Ramos (cell line): Measurements from ENCODE around the gene GRAP.

Experiments
- in situ Hi-C: fragments of 300-500 bp; cut with MboI; formaldehyde crosslinking; loops from one replicate; pipeline ENCODE4 v1.14.3; 2022; ENCODE audit warnings: low sequenced_read_pairs; ENCODE audit not compliant: unreplicated experiment

Gene GRAP

DNA sequence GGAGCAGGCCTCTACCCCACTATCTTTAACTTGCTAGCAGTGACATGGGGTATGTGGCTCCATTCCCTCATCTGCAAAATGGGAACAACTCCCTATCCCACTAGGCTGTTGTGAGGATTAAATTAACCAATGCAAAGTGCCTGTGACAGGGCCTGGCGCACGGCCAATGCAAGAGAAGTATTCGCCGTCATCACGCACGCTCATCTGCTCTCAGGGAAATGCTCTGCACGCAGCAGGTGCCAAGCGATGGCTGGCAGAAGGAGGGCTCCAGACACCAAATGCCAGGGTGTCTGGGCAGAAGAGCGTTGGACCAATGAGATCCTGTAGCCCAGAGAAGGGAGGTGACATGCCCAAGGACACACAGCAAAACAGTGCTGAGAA is 59.5 kb downstream of the GRAP start:
- in situ Hi-C loops: no loop called here

DNA sequence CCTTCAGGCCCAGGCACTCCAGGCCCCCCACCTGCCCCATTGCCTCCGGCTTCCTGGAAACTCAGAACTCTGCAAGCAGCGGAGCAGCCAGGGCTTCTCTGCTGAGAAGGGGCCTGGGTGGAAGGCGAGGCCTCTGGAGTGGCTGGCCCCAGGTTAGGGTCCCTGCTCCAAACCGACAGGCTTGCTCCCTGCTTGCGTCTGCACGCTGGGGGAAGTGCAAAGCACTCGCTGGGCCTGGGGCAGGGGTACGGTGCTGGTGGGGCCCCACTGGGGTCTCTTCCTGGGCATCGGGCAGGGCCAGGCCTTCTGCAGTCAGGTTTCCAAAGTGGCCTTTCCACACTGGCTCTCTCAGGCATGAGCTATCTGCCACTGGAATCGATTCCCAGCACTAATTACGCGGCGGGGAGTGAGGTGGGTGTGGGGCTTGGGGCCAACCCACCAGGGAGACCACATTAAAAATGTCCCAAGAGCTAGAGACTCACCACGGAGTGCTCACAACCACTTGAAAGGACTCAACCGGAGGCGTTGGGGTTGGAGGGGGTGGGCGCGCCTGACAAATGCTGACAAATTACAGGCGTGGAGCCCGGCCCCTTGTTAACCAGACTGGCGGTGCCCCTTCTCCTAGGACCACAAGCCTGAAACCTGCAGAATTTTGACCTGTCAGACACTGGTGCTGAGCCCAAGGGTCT is 60.1 kb downstream of the GRAP start:
- in situ Hi-C loops: no loop called here

DNA sequence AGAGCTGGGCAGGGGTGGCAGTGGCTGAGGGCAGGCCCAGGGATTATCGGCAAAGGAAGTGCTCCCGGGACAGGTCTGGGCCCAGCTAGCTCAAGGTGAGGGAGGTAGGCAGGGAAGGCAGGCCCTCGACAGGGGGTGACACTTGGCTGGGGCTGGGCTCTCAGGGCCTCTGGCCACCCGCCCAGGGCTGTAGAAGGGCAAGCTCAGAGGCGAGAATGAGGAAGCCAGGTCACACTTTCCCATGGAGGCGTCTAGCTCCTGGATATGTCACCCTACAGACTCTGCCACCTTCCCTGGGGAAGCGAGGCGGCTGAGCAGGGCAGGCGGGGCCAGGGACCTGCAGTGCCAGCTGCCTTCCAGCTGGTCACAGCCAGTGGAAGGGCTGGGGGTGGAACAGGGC is 61.3 kb downstream of the GRAP start:
- in situ Hi-C loops: no loop called here

DNA sequence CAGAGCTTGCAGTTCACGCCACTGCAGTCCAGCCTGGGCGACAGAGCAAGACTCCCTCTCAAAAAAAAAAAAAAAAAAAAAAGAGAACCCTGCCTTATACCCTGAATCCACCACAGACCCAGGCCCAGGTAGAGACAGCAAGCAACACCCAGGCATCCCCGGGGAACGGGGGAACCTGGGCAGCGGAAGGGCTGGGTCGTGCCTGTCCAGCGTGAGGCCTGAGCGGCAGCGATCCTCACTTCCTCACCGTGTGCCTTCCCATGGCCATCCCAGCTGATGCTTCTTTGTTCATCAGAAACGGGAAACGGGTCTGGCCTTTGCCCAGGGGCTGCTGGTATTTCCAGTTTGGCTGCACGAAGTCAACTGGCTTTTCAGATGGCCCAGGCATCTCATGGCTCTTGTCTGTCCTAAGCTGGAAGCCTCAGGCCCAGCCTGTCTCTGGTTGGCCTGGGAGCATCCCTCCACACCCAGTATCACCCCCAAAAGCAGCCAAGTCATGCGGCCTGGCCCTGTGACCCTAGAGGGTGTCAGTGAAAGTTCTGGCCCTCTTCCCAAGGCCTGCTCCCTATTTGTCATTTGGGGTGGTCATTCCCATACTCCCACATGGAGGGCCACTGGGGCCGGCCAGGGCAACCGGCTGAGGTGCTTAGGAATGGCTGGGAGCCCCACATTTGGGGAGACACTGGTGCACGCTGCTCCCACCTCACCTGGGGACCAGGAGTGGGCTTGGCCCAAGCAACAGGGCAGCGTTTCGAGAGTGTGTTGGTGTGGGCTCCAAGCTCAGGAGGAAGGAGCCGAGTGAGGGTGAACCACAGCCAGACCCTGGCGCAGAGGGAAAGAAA is 62.3 kb downstream of the GRAP start:
- in situ Hi-C loops: no loop called here

DNA sequence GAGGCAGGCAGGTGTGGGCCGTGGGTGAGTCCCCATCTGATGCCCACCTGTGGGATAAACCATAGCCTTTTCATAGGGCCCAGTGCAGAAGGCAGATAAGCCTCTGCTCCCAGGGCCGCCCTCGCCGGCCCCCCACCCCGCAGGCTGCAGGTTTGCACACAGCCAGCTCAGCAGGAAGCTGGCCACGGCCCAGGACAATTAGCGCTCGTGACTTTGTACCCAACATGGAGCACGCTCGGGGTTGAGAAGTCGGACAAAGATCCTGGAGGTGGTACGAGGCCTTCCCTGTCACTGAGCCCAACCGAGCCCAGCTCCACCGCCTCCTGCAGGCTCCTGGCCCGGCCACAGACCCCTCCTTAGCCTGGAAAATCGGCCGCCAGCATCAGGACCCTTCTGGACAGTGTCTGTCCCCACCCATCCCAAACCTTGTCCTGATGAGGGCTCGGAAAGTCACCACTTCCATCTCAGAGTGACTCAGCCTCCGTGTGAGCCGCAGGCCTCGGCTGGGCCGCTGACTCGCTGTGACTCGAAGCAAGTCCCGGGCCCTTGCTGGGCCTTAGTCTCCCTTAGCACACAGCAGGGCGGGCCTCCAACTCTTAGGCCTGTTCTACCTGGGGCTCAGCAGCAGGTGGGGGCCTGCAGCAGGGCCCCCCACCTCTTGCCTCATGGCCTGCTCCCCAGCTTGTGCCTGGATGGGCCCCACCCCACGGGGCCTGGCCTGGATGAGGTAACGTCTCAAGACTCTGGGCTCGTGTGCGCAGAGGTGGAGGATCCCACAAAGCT is 64.9 kb downstream of the GRAP start:
- in situ Hi-C loops: no loop called here

DNA sequence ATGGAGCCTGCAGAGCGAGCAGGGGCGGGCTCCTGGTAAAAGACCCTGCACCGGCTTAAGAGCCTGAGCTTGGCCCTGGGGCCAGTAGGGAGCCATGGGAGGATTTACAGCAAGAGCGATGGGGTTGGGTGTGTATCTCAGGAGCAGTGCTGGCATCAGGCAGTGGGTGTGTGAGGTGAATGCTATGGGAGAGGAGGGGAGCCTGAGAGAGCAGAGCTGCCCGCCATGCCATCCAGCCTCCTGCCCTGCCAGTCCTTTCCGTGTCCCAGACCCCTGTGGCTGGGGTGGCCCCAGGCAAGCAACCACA is 65.5 kb downstream of the GRAP start:
- in situ Hi-C loops: no loop called here

DNA sequence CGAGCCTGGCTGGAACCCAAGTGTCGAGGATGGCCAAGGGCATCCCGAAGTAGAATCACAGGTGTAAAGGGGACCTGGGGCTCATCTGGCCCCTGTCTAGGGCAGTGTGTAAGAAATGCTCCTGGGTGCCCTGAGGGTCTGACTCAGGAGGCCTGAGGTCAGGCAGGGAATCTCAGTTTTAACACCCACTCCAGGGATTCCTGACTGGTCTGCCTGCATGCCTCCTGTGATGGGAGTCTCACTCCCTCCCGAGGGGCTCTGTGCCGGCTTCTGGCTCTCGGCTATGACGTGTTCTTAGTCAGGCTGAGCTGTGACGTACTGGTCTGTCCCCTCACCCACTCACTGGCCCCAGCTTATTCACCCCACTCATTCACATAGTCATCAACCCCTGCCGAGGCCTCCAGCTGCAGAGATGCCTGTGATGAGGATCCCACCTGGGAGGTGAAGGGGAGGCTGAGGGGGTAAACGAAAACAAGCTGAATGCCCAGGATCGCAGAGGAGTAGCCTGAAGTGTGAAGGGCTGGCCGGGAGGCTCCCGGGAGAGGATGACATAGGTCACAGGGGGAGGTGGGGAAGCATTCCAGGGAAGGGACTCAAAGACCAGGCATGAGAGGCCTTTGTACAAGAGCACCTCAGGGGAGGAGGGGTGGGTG is 65.9 kb downstream of the GRAP start:
- in situ Hi-C loops: no loop called here

DNA sequence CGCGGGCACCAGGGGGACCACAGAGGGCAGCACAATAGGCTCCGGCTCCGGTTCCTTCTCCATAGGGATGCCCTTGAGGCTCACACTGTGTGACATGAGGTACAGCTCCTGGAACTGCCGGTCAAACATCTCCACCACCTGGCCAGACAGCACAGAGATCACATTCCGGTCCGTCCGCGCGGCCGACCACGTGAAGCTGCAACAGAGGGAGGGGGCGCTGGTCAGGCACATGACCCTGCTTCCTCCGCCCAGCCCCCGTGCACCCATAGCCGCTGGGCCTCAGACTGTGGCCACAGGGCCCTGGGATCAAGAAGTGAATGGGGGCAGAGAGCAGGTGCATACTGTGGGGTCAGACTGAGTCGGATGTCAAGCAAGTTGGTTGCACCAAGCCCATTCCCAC is 68.1 kb downstream of the GRAP start:
- in situ Hi-C loops: no loop called here

DNA sequence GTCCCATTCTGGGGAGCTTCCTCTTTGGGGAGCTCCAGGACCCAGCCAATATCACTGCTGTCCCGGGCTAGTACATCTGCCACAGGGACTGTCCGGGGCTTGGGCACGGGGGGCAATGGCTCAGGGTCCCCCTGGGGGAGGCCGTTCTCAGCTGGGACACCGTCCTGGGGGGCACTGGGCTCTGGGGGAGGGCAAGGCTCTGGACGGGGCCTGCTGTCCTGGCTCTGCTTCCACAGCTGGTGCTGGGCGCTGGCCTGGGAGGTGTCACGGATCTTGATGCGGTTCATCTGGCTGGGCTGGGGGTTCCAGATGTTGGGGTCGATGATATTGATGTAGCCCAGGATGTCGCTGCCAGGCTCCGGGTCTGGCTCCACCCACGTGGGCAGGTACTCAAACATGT is 68.7 kb downstream of the GRAP start:
- in situ Hi-C loops: no loop called here

DNA sequence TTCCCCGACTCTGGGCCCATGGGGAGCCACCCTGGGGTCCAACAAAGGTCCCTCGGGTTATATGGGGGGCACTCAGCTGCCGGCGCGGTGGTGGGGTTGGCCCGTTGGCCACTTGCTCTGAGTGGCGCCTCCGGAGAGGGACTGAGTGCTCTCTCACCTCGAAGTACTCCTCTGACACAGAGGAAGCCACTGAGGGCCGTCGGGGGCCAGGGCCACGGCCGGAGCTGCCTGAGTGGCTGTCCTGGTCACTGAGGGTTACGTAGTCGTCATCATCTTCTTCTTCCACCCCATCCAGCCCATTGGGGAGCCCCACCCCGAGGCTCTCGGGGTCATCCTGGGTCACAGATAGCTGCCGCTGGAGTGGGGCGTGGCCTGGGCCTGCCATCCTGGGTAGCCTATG is 69.1 kb downstream of the GRAP start:
- in situ Hi-C loops: no loop called here

DNA sequence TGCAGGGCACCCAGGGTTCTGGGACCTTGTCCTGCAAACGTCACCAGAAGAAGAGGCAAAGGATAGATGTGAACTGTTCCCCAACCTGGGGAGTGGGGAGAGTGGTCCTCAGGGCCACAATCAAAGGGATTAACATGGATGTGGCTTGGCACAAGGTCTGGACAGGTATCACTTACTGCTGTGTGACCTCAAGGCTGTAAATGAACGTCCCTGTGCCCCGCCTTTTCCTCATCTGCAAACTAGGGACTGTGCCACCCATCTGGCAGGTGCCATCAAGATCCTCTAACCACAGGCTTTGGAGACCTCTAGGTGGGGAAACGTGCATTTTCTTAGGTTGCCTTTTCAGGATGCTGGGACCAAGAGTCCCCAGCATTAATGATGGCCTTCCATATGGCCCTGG is 69.7 kb downstream of the GRAP start:
- in situ Hi-C loops: no loop called here

DNA sequence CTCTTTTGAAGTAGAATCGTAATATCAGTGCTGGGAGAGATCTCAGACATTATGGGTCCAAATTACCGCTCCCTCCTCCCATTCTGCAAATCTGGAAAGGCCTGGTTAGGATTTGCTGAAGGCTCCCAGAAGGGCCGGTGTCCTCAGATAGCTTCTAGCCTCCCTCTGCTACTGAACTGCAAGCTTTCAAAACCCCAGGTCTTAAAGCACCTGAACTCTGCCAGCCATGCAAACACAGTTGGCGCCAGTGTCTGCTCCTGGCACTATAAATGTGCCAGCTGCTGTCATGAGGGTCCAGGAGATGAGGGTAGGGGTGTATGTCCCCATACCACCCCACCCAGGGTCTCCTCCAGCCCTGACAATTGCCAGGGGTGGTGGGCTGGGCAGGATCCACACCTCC is 70.6 kb downstream of the GRAP start:
- in situ Hi-C loops: no loop called here

DNA sequence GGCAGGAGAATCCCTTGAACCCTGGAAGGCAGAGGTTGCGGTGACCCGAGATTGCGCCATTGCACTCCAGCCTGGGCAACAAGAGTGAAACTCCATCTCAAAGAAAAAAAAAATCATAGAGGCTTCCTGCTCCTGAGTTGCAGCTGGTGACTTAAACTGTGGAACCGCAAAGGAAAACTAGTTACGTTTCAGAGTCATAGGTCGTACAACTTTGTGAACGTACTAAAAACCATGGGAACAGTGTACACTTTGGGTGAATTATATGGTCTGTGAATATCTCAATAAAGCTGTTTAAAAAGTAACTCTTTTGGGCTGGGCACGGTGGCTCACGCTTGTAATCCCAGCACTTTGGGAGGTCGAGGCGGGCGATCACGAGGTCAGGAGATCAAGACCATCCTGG is 71.2 kb downstream of the GRAP start:
- in situ Hi-C loops: no loop called here

DNA sequence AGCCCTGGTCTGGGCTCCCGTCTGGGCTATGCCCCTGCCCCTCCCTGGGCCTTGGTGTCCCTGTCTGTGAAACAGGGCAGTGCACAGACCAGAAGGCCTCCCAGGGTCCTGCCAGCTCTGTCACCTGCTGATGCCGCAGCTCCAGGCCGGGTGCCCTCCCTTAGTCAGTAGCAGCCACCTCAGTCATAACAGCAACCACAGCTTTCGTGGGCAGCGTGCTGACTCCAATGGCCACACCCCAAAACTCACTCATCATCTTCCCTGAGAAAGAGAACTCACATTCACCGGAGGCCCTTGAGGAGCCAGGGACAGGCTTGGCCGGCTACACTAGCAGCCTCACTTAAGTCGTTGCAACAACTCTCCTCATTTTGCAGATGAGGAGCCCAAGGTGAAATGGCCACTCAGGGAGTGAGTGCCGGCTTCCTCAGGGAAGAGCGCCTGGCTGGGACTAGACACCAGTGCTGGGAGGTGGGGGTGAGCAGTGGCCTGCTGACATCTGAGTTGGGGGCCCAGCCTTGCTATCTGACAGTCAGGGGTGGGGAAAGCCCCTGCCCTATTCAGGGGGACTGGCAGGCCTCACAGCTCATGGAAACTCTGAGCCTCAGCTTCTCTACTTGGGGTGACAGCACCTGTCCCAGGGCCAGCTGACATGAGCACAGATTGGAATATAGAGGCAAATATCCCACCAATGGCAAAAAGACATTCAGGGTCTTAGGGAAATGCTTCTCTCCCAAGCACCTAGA is 72.2 kb downstream of the GRAP start:
- in situ Hi-C loops: loop anchor here (25.0 kb wide), 1 partner anchor 162 kb away; no protein-coding TSS in a partner anchor

DNA sequence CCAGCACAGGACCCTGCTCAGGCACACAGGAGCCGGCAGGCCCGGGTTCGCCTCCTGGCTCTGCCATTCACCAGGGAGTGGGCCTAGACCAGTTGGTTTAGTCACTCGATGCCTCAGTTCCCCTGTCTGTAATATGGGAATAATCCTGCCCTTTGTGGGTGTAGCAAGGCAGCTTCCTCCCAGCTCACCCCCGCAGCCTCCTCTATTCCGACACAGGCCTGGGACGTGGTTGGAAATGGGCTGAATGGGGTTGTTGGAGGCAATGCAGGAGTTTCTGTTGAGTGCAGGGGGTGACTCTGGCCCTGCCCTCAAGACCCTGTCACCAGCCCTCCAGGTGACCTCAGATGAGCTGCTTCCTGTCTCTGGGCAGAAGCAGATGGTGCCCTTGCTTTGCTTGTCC is 75.0 kb downstream of the GRAP start:
- in situ Hi-C loops: loop anchor here (25.0 kb wide), 1 partner anchor 160 kb away; no protein-coding TSS in a partner anchor
